Thoracic aorta (tissue), 2 donors: Measurements from ENCODE around the gene STAMBPL1. TPM values are rescaled to one million over a fixed set of nuclear protein-coding genes. Genes with fewer than 3 reads are reported as not detected.
A peak's percentile ranks its signal among the peaks of the same experiment; 100 is the strongest.

Experiments used
- ATAC-seq: fragments of 150-250 bp; one replicate; pipeline ENCODE4 v1.8.0; 2017; ENCODE audit warnings: low read depth; ENCODE audit not compliant: insufficient number of reproducible peaks, low FRiP score
- DNase-seq: peaks from one replicate; pipeline ENCODE4 v3.0.0-alpha.2; 2020; ENCODE audit warnings: low spot score
- H3K27ac ChIP-seq, 2 donors: fragments of 200-600 bp; sonication (generic); 1 replicate in 1 of 2; 2 replicates in 1 of 2; pipeline ENCODE4 v1.5.1; 2016; ENCODE audit warnings: mild to moderate bottlenecking in 2 of 2, moderate library complexity in 2 of 2
- H3K27me3 ChIP-seq: fragments of 200-600 bp; sonication (generic); replicated peaks from 2 replicates; pipeline ENCODE4 v1.6.0; 2016; ENCODE audit warnings: mild to moderate bottlenecking; ENCODE audit not compliant: insufficient read depth
- H3K36me3 ChIP-seq: fragments of 200-600 bp; sonication (generic); one replicate; pipeline ENCODE4 v1.5.1; 2016
- H3K4me1 ChIP-seq, 2 donors: fragments of 200-600 bp; sonication (generic); 1 replicate in 1 of 2; 2 replicates in 1 of 2; pipeline versions ENCODE4 v1.5.1 to v1.6.0; 2016; ENCODE audit warnings: low read depth in 2 of 2, mild to moderate bottlenecking in 1 of 2; ENCODE audit not compliant: control insufficient read depth in 1 of 2
- H3K4me3 ChIP-seq: fragments of 200-600 bp; sonication (generic); 2 replicates; pipeline ENCODE4 v1.5.1; 2016; ENCODE audit warnings: mild to moderate bottlenecking
- H3K9me3 ChIP-seq: fragments of 200-600 bp; sonication (generic); 2 replicates; pipeline ENCODE4 v1.5.1; 2016
- CTCF ChIP-seq: fragments of 200-600 bp; sonication (generic); IDR thresholded peaks from one replicate; pipeline ENCODE4 v1.5.1; 2019; ENCODE audit warnings: antibody characterized with exemption
- total RNA-seq, 2 donors: library from RNA; depleted of rRNA; stranded (reverse); fragments of >200 nt; gene quantifications; one replicate each; pipeline versions ENCODE4 v1.1.0 to v1.2.3, GENCODE V29; 2016

The STAMBPL1 gene
- total RNA-seq, 2 donors from 2014 or later, result 2.2 to 10.0 TPM

GRCh38 chr10:88962336-88962735 is 82.3 kb downstream of the STAMBPL1 start:
- Histone ChIP-seq H3K27ac (no peak overlapping the region), H3K9me3 (no peaks in the 10 kb centered on the region), H3K36me3 (no peaks in the 10 kb centered on the region), H3K27me3 (no peaks in the 10 kb centered on the region), H3K4me3 (no peak overlapping the region), H3K4me1 (peaks cover 27 to 33% of the 10 kb centered on the region in 2 donors)
- DNase-seq, result no peak
- no peak for ATAC-seq
- TF ChIP-seq CTCF, result no peak

GRCh38 chr10:88963318-88963717 is 83.3 kb downstream of the STAMBPL1 start:
- no peaks in the 10 kb centered on the region for H3K9me3 ChIP-seq
- peaks cover 35 to 43% of the 10 kb centered on the region in 2 donors for H3K4me1 ChIP-seq
- peak; percentile 27 for TF ChIP-seq CTCF
- H3K36me3 ChIP-seq, result no peaks in the 10 kb centered on the region
- H3K4me3 ChIP-seq, result no peak overlapping the region
- H3K27me3 ChIP-seq, result no peaks in the 10 kb centered on the region
- H3K27ac ChIP-seq, result peak overlapping the region; percentile 67 to 80
- ATAC-seq (no peak), DNase-seq (no peak)

- Histone ChIP-seq H3K9me3 (no peaks in the 10 kb centered on the region), H3K4me3 (peak overlapping the region; percentile 49), H3K4me1 (peaks cover 38 to 52% of the 10 kb centered on the region in 2 donors), H3K27me3 (no peaks in the 10 kb centered on the region), H3K27ac (peak overlapping the region; percentile 80 to 87), H3K36me3 (no peaks in the 10 kb centered on the region)
- TF ChIP-seq CTCF, result no peak
- DNase-seq (no peak), ATAC-seq (no peak)
Measured at GRCh38 chr10:88964360-88964759, 84.3 kb downstream of the STAMBPL1 start.

GRCh38 chr10:88964869-88965415 is 84.9 kb downstream of the STAMBPL1 start:
- H3K36me3 ChIP-seq, result no peaks in the 10 kb centered on the region
- H3K27ac ChIP-seq, result peak overlapping the region; percentile 80 to 87
- H3K4me1 ChIP-seq, result peaks cover 43 to 58% of the 10 kb centered on the region in 2 donors
- DNase-seq, result no peak
- no peaks in the 10 kb centered on the region for H3K9me3 ChIP-seq
- peak overlapping the region; percentile 49 for H3K4me3 ChIP-seq
- TF ChIP-seq CTCF, result no peak
- ATAC-seq, result no peak
- H3K27me3 ChIP-seq, result no peaks in the 10 kb centered on the region

- Histone ChIP-seq H3K9me3 (no peaks in the 10 kb centered on the region), H3K4me1 (peaks cover 46 to 76% of the 10 kb centered on the region in 2 donors), H3K27ac (peak overlapping the region; percentile 80 to 87), H3K36me3 (no peaks in the 10 kb centered on the region), H3K27me3 (no peaks in the 10 kb centered on the region), H3K4me3 (peak overlapping the region; percentile 4)
- ATAC-seq, result no peak
- TF ChIP-seq CTCF, result no peak
- DNase-seq, result no peak
Measured at GRCh38 chr10:88966797-88967196, 86.8 kb downstream of the STAMBPL1 start.
